Stimulated activated CD4-positive, alpha-beta T cell treated with anti-CD3 and anti-CD28 coated beads, Interleukin-15, amount 100 ng/mL, for 48 hours (primary cell): Measurements from ENCODE around the gene TGM2.

Source experiments
- DNase-seq, 2 donors: peaks; one replicate each; pipeline ENCODE4 v3.0.0-alpha.2; 2020; ENCODE audit warnings: low read depth in 2 of 2

TGM2 gene

DNA sequence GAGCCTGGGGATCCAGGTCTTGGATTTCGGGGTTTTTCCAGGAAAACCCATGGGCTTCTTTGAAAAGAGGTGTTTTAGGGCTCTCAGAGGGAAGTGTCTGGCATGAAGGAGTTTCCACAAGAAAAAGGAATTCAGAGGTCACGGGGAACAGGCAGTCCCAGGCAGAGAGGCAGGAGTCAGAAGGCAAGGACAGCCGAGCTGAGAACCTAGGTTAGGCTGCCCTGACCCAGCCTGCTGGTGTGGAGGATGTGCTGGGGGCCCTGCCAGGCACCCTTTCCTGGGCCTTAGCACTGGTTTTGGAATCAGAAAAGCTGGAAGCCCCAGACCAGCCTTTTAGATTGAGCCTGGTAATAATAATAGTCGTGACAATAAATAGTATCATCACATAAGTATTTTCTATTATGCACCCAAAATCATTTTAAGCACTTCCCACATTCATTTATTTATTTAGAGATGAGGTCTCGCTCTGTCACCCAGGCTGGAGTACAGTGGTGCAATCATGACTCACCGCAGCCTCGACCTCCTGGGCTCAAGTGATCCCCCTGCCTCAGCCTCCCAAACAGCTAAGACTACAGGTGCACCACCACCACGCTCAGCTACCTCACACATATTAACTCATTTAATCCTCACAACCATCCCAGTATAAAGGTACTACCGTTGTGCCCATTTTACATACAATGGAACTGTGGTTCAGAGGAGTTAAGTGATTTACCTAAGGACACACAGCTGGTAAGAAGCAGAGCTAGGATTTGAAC, 19.9 kb downstream of the TGM2 start:
- no peak for DNase-seq

DNA sequence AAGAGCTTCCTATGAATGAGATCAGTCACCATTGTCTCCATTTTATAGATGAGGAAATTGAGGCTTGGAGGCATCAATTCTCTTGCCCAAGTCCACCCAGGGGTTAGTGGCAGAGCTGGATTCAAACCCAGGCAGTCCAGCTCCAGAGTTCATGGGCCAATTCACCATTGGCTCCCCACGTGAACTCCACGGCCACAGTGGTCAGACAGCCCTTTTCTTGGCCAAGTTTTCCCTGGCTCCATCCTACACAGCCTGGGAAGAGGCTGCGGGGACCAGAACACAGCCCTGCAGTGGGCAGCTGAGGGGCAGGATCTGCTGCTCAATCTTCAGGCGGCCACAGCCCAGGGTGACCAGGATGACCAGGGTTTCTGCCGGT, 20.5 kb downstream of the TGM2 start:
- no peak for DNase-seq

DNA sequence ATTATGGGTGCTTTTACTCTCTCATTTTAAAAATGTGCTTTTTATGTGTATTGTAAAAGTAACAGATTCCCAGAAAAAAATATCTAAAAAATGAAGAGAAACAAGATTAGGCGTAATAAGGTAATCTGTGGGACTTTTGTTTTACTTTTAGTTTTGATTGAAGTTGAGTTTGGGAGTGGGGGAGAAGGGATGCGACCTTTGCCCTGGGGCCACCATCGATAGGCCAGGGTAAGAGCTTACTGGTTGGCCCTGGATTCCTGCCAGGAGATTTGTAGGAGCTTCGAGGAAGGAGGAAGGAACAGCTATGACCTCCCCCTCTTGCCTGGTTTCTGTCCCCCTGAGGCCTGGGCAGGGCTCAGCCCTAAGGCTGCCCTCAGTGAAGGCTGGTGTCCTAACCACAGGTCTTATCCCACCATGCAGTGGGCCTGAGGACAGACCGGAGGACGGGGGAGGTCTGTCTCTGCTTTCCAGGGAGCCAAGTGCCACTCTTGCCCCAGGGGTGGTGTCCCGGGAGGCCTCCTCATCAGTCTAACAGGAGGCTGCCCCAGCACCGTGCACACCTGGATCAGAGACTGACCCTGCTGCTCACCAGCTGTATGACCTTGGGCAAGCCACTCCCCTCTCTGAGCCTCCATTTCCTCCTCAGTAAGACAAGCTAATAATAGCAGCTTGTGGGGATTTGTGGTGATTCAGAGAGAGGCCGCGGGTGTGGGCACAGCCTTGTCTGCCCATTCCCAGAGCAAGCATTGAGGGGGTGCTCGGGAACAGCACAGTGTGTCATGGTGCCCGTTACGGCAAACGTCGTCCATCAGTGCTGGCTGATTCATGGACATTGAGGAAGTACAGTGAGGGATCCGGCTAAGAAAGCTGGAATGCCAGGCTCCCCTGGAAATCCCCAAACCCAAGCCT, 21.2 kb downstream of the TGM2 start:
- DNase-seq = no peak

DNA sequence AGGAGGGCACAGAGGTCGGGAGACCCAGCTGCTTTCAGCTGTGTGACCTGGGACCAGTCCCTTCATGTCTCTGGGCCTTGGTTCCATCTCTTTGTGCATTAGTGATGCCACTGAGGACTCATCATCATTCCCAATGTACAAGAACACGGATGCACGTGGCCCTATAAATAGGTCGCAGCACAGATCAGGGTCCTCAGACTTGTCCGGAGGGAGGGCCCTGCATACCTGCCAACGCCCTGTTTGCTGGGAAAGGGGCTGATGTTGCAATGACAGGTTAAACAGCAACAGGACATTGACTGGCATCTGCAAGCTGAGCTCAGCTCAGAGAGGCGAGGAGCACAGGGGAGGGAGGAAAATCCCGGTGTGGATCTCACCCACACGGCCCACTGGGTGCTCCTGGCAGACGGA, 21.8 kb downstream of the TGM2 start:
- no peak for DNase-seq

DNA sequence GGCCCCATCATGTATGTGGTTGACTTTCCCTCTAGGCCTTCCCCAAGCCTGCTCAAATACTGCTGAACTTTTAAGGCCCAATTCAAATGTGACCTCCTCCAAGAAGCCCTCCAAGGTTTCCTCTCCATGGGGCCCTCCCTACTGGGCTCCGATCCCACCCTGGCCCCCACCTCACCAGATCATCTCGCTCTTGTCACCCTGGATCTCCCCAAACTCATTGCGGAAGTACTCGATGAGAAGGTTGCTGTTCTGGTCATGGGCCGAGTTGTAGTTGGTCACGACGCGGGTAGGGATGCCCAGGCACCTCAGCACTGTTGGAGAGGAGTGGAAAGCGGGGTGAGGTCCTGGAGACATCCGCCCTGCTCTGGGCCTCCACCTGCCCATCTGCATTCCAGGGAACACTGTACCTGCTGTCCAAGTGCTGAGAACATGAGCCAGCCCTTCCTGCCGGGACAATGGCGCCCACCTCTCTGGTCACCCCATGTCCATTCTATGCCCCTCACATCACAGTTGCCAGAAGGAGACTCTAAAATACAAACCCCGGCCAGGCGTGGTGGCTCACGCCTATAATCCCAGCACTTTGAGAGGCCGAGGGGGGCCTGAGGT, 23.1 kb downstream of the TGM2 start:
- no peak for DNase-seq

DNA sequence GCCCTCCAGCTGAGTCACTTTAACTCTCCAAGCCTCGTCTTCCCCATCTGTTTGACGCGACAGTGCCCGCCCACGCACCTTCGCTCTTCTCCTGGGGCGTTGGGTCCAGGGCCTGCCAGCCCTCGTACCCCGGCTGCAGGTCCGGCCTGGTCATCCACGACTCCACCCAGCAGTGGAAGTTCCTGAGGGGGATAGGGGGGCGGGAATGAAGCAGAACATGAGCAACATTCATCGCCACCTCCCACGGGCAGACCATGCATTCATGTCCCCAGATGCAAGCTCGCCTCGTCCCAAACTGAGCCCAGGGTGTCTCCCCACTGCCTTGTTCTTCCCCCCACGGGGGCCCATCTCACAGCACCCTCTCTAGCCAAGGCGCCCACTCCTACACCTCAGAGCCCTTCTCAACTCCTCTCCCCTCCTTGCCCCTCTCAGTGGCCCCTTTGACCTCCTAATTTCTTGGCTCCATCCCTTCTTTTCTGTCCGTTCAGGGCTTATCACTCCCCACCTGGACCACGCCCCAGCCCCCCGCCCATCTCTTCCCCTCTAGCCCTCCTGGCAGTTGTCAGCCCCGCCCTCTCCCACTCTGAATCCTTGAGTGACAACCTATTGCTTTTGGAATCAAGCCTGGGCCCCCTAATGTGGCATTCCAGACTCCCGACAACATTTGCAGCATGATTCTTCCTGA, 23.7 kb downstream of the TGM2 start:
- no peak for DNase-seq

DNA sequence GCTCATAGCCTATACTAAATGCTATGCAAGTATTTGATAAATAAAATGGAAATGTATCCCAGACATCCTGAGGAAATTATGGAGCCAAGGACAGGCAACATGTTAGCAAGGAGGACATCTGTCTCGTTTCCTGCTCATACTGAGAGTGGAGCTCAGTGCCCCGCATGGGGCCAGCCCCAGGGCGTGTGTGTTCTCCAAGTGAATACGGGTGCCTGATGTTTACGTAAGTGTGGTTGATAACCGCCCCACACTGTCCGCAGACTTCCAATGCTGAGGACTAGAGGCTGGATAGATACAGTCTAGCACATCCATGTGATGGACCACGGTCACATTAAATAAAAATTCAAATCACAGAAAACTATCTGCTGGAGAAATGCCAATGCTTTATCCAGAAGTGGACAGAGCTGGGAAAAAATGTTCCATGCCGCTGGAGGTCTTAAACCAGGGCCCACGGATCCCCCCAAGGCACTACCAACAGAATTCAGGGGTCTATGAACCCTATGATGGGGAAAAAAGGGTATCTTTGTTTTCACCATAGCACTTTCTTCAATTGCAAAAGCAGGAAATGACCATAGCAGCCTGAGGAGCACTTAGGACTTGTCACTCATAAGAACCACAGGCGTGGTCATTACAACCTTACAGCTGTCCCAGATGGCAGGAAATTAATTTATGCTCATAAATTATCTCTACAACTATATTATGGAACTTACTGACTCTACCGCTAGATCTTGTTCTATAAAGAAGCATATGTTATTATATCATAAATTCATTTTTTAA, 24.9 kb downstream of the TGM2 start:
- no peak for DNase-seq

DNA sequence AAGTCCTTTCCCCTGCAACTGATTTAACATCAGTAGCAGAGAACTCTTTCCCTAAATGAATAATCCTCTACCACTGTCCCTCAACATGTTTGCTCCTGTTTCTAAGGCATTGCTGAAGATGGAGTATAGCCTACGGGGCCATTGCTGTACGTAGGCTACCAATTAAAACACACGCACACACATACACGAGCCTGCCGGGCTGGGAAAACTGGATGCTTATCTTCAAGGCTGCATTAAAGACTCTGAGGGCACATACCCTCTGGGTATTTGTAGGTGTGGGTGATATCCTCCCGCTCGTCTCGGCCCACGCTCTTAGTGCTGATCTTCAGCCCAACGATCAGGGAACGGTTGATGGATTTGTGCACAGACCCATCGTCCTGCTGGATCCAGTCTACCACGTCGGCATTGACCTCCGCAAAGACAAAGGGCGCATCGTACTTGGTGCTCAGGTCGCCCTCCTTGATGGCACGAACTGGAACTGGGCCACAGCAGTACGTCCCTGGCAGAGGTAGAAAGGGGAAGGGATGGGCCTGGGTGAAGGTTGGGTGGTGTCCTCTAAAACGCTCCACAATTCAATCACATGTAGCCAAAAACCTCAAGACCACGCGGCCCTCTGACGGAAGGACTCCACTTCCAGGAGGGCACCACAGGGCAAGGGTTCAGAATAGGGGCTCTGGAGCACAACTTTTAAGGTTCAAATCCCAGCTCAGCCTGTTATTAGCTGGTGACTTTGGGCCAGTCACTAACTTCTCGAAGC, 25.7 kb downstream of the TGM2 start:
- no peak for DNase-seq

DNA sequence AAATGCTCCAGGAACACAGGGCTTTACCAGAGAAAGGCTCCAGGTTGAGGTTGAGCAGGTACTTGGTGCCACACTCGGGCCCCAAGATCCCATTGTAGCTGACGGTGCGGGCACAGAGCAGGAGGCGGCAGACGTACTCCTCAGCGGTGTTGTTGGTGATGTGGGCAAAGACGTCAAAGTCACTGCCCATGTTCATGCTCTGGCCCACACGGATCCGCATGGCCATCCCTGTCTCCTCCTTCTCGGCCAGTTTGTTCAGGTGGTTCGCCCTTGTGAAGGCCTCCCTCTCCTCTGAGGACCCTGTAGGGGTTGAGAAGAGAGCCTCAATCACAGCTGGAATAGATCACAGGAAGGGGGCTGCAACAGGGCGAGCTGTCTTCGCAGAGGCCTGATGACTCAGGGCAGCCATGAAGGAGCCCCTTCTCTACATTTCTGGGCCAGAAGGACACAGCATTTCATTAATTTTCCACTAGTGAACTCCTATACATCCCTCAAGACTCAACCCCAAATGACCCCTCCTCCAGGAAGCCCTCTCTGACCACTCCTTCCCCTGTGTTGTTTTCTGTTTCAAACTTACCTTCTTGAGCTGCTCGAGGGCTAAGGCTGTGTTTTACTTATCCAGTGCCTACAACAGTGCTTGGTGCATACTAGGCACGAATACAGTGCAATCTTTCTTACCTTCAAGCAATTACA, 26.8 kb downstream of the TGM2 start:
- no peak for DNase-seq

DNA sequence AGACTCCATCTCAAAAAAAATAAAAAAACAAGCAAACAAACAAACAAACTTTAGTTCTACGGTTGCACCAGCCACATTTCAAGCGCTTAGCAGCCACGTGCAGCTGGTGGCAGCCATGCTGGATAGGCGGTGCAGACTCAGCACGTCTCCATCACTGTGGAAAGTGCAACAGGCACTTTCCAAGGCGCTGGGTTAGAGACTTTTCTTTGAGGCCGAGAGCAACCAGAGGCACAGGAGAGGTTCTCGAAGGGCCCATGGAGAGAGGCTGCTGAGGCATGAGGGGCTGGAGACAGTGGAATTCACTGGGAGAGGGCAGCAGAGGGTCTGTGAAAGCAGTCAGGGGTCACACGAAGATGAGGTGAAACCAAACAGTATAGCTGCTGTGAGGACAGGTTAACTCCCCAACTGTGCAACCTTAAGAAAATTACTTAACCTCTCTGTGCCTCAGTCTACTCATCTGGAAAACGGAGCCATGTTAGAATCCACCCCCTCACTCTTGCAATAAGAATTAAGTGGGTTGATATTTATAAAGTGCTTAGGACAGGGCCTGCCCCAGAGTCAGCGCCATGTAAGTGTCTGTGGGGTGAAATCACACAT, 27.5 kb downstream of the TGM2 start:
- DNase-seq = no peak

DNA sequence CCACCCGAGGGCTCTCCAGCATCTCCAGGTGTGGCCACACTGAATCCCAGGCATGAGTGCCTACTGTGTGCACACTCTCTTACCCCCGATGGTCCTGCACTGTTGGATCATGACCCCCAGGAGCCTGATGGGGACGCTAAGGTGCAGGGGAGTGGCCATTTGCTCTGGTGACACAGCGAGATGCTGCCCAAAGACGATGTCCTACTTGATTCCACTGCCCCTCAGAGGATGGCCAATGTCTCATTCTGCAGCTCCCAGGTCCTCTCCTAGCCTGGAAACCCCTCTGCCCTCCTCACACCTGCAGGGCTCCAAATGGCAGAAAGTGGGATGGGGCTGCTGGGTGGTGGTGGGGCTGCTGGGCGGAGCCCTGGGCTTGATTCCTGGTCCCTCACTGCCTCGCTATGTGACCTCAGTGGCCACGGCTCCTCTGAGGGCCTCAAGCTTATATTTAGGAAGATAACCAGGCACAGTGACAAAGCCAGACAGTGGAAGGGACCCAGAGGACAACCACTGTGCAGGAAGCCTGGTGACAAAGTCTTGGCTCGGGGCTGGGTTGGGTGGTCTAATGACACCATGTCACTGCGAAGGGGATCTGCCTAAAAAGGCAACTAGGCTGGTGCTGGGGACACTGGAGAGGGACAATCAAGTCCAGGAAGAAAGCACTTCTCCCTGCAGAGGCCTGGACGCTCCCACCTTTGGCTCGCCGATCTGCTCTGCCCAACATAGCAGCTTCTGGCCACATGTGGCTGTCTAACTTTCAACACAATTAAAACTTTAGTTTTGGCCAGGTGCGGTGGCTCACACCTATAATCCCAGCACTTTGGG, 28.4 kb downstream of the TGM2 start:
- DNase-seq = no peak

DNA sequence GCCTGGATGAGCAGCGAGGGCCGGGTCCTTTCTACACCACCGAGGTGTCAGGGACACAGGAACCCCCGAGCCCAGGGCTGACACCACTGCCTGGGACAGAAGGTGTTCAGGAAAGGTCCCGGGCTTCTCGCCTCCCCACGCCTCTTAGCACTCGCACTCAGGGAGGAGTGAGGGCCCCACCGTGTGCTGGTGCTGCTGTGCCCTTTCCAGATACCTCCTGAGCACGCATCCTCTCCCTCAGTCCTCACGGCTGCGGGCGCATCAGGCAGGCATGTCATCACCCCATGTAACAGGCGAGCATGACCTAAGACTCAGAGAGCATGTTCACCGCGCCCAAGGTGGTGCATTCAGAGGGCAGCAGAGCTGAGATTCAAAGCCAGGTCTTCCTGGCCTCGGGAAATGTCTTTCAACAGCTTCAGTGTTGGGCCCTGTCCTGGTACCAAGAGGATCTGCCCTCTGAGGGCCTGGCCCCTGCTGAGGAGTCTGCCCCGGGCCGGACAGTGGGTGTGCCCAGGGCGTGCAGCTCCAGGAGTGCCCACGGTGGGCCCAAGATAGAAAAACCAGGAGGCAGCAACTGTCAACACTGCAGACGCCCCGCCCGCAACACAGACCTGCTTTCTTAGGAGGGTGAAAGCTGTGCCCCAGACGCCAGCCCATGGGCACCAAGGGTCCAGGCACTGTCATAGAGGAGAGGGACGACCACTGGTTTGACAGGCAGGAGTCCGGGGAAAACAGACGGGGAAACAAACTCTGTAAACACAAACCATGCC, 29.2 kb downstream of the TGM2 start:
- DNase-seq = no peak

DNA sequence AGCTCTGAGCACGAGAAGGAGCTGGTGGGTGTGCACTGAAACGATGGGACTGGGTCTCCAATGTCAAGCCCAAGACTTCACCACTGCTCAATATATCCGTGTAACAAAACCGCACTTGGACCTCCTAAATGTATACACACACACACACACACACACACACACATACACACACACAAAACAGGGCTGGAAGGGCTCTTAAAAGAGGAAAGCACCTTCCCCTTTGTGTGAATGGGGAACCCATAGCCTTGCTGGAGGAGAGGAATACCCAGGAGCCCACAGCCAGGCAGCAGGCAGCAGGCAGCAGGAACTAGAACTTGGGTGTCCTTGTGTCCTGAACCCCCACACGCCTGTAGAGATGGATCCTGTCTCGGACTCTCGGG, 29.8 kb downstream of the TGM2 start:
- DNase-seq = no peak

DNA sequence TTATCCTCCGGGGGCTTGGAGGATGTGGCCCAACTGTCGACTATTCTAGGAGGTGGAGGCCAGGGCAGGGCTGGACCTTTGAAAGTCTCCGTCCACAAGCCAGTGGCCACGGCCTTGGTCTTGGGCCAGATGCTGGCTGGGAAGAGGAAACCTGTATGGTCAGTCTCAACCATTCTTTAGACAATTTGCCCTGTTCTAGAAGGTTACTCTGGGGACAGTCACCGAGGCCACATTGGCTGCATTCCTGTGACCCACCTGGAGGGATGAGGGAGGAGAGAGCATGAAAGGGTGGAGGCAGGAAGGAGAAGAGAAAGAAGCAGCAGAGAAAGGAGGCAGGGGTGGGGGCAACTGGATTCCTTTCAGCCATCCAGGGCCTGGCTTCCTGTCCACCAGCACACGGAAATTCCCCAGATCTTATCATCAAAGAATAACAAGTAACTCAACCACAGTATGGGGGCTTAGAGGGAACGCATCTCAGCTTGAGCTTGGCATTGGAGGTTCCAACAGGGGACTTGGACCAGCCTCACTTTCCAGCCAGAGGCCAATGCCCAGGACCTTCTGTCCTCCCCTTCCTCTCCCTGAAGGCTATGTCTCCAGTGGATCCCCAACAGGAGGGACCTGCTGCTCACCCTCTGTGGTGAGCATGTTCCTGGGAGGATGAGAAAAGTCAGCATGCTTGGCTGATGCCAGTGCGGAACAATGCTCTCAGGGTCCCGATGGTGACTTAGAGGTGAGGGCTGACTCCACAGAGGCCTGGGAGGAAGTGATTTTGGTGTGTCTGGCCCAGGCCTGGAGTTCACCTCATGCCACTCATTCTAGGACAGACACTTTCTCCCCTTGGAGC, 30.4 kb downstream of the TGM2 start:
- DNase-seq = no peak

DNA sequence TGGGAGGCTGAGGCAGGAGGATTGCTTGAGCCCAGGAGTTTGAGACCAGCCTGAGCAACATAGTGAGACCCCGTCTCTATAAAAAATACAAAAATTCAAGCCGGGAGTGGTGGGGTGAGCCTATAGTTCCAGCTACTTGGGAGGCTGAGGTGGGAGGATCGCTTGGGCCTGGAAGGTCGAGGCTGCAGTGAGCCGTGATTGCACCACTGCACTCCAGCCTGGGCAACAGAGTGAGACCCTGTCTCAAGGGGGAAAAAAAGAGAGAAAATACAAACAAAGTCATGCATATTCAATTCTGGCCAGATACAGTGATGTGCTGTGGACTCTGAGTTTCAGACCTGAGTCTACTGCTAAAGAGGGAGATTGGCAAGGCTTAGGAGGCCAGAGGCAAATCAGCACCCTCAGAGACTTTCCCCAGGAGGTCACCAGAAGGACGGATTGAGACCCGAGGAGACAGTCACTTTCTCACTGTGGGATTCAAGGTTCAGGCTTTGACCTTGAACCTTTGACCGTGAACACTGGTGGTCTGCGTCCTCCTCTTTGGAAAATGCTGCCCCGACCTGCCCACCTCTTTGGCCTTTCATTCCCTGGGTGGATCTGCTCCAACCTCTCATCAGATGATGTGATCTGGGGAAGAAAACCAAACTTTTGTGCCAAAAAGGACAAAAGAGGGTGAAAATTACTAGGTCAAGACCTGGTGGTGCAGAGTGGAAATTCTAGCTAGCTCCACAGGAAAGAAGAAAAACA, 31.2 kb downstream of the TGM2 start:
- DNase-seq = no peak

DNA sequence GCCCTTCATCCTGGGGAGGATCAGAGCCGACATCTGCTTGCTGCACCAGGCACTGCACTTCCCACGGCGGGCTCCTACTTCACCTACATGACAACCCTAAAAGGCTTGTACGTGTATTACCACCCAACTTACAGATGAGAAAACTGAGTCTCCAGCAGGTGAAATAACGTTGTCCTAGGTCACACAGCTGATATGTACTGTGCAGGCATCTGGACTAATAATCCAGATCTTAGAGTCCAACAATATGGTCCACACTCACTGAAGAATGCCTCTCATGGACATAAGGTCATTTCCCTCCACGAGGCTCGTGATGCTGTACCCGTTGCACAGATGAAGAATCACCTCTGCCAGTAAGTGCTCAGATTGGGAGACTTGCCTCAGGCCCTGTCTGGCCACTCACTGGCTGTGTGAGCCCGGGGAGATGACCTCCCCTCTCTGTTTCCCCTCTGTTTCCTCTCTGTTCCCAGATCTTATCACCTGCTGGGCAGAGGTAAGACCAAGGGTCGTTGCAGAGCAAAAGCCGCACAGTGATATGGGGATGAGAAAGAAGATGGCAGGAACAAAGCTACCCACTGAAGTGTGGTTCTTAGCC, 32.1 kb downstream of the TGM2 start:
- no peak for DNase-seq
